ENCODE measurements around the gene RASA3.

GRCh38 chr13:113956571-113956970, 175.9 kb downstream of the RASA3 start:
- no peak for TF ChIP-seq CTCF (conservative IDR thresholded peaks at IDR 0.05 in 1 of 2, IDR thresholded peaks at IDR 0.05 in 1 of 2; ENCODE audit: extremely low read depth in 1 of 2, insufficient read depth in 1 of 2, low read depth in 1 of 2, low read length in 2 of 2)
- TF ChIP-seq EZH2 (IDR thresholded peaks at IDR 0.05; ENCODE audit: borderline replicate concordance, low read length), result no peak
